Mesendoderm (in vitro differentiated cells): ENCODE measurements around the gene HTN3. TPM values are rescaled to one million over a fixed set of nuclear protein-coding genes. Genes with fewer than 3 reads are reported as not detected.
"Not testable (repeated sequence)": the region's sequence is repeated elsewhere in the genome, so short reads cannot be mapped to it uniquely, and the experiment has no call there.

Experiments
- DNase-seq: peaks from one replicate; pipeline ENCODE4 v3.0.0; 2013
- H2AK5ac ChIP-seq: 2 replicates; pipeline ENCODE4 v1.6.1; 2013; ENCODE audit warnings: low read length, inconsistent platforms
- H2BK120ac ChIP-seq: 2 replicates; pipeline ENCODE4 v1.6.1; 2013; ENCODE audit warnings: low read depth, mild to moderate bottlenecking, low read length, moderate library complexity, mixed read lengths
- H2BK15ac ChIP-seq: replicated peaks from 2 replicates; pipeline ENCODE4 v1.6.1; 2013; ENCODE audit warnings: low read depth, mild to moderate bottlenecking, moderate library complexity
- H2BK5ac ChIP-seq: 2 replicates; pipeline ENCODE4 v1.6.1; 2013; ENCODE audit warnings: low read length, inconsistent platforms
- H3K18ac ChIP-seq: 2 replicates; pipeline ENCODE4 v1.6.1; 2013; ENCODE audit warnings: mild to moderate bottlenecking, low read length, mixed read lengths
- H3K23ac ChIP-seq: one replicate; pipeline ENCODE4 v1.6.1; 2013; ENCODE audit warnings: low read length
- H3K27ac ChIP-seq: 2 replicates; pipeline ENCODE4 v1.5.1; 2013; ENCODE audit warnings: low read depth, mild to moderate bottlenecking, inconsistent platforms, low read length, moderate library complexity
- H3K27me3 ChIP-seq: 2 replicates; pipeline ENCODE4 v1.6.1; 2013; ENCODE audit warnings: low read length, control low read depth, mild to moderate bottlenecking, inconsistent platforms; ENCODE audit not compliant: insufficient read depth, poor library complexity
- H3K36me3 ChIP-seq: 2 replicates; pipeline ENCODE4 v1.6.1; 2013; ENCODE audit warnings: low read length, inconsistent platforms; ENCODE audit not compliant: control insufficient read depth, insufficient read depth
- H3K4ac ChIP-seq: one replicate; pipeline ENCODE4 v1.6.1; 2013; ENCODE audit warnings: low read depth, mild to moderate bottlenecking, low read length, moderate library complexity
- H3K4me1 ChIP-seq: 2 replicates; pipeline ENCODE4 v1.6.1; 2013; ENCODE audit warnings: low read depth, low read length, inconsistent platforms; ENCODE audit not compliant: control insufficient read depth
- H3K4me2 ChIP-seq: 2 replicates; pipeline ENCODE4 v1.6.1; 2013; ENCODE audit warnings: low read length
- H3K4me3 ChIP-seq: 2 replicates; pipeline ENCODE4 v1.5.1; 2013; ENCODE audit warnings: mild to moderate bottlenecking, low read length
- H3K56ac ChIP-seq: one replicate; pipeline ENCODE4 v1.6.1; 2013; ENCODE audit warnings: low read length
- H3K79me1 ChIP-seq: 2 replicates; pipeline ENCODE4 v1.6.1; 2013; ENCODE audit warnings: low read length, inconsistent platforms
- H3K79me2 ChIP-seq: 2 replicates; pipeline ENCODE4 v1.6.1; 2013; ENCODE audit warnings: mild to moderate bottlenecking, low read length; ENCODE audit not compliant: control insufficient read depth, insufficient read depth
- H3K9ac ChIP-seq: 2 replicates; pipeline ENCODE4 v1.6.1; 2013; ENCODE audit warnings: low read length, inconsistent platforms
- H4K5ac ChIP-seq: one replicate; pipeline ENCODE4 v1.6.1; 2013; ENCODE audit warnings: low read length
- H4K8ac ChIP-seq: one replicate; pipeline ENCODE4 v1.6.1; 2013; ENCODE audit warnings: low read depth, mild to moderate bottlenecking, control low read depth, low read length, moderate library complexity
- WGBS: extraction: QIAGEN DNeasy Blood & Tissue Kit; methylation state at CpG from one replicate; pipeline ENCODE4 v1.1.7; 2013; ENCODE audit warnings: low lambda C conversion rate, missing lambda C conversion rate; ENCODE audit not compliant: insufficient coverage; ENCODE audit errors: extremely low coverage; 5-methylcytosine and 5-hydroxymethylcytosine counted together
- polyA plus RNA-seq, 2 experiments: library from polyadenylated mRNA; stranded (reverse); fragments of 200-250 nt; gene quantifications; one replicate each; pipeline ENCODE4 v1.2.3, GENCODE V29; 2013

The HTN3 gene
- not detected for polyA plus RNA-seq (2013, experiment 1 of 2)
- polyA plus RNA-seq (2013, experiment 2 of 2) = not detected

- H2AK5ac ChIP-seq, H3K36me3 ChIP-seq, H3K4ac ChIP-seq, H2BK5ac ChIP-seq, H3K27ac ChIP-seq, H3K23ac ChIP-seq, H2BK15ac ChIP-seq, DNase-seq, H3K4me1 ChIP-seq, H3K56ac ChIP-seq, H3K4me2 ChIP-seq, H3K79me1 ChIP-seq, H3K18ac ChIP-seq, H4K8ac ChIP-seq, H4K5ac ChIP-seq, H3K9ac ChIP-seq, H3K27me3 ChIP-seq, H3K4me3 ChIP-seq, H3K79me2 ChIP-seq, H2BK120ac ChIP-seq: not testable (repeated sequence)
- no CpG with 5 or more reads among the region's 7 CpGs for WGBS
Measured at GRCh38 chr4:70028159-70028558, at the start of gene HTN3. HTN3 (plus strand) TSS chr4:70028459; CDS start chr4:70030741, 2,282 bp downstream.

GRCh38 chr4:69984030-69984443, 44.2 kb upstream of the HTN3 start:
- Histone ChIP-seq H3K56ac (no peak overlapping the region), H2AK5ac (no peak overlapping the region), H3K18ac (no peak overlapping the region), H3K4me1 (no peaks in the 10 kb centered on the region), H3K4ac (no peak overlapping the region), H3K23ac (no peak overlapping the region), H3K79me1 (no peaks in the 10 kb centered on the region), H3K27me3 (no peaks in the 10 kb centered on the region), H4K5ac (no peak overlapping the region), H3K36me3 (no peaks in the 10 kb centered on the region), H2BK5ac (no peak overlapping the region), H3K27ac (no peak overlapping the region), H3K4me3 (no peak overlapping the region), H3K79me2 (no peaks in the 10 kb centered on the region), H3K4me2 (no peak overlapping the region), H4K8ac (no peak overlapping the region), H2BK15ac (no peak overlapping the region), H2BK120ac (no peak overlapping the region), H3K9ac (no peak overlapping the region)
- WGBS = no CpG with 5 or more reads among the region's 2 CpGs
- no peak for DNase-seq

GRCh38 chr4:69986663-69987062, 41.6 kb upstream of the HTN3 start:
- Histone ChIP-seq H3K36me3 (no peaks in the 10 kb centered on the region), H2BK5ac (no peak overlapping the region), H3K79me1 (no peaks in the 10 kb centered on the region), H2BK120ac (no peak overlapping the region), H3K4me1 (no peaks in the 10 kb centered on the region), H3K9ac (no peak overlapping the region), H3K56ac (no peak overlapping the region), H3K27ac (no peak overlapping the region), H3K4me3 (no peak overlapping the region), H3K4me2 (no peak overlapping the region), H3K79me2 (no peaks in the 10 kb centered on the region), H4K5ac (no peak overlapping the region), H3K4ac (no peak overlapping the region), H2AK5ac (no peak overlapping the region), H2BK15ac (no peak overlapping the region), H4K8ac (no peak overlapping the region), H3K23ac (no peak overlapping the region), H3K27me3 (no peaks in the 10 kb centered on the region), H3K18ac (no peak overlapping the region)
- no peak for DNase-seq
- no CpG with 5 or more reads among the region's 1 CpG for WGBS

- Histone ChIP-seq H2BK15ac (no peak overlapping the region), H3K27ac (no peak overlapping the region), H2BK5ac (no peak overlapping the region), H4K5ac (no peak overlapping the region), H3K27me3 (no peaks in the 10 kb centered on the region), H3K18ac (no peak overlapping the region), H3K23ac (no peak overlapping the region), H3K4ac (no peak overlapping the region), H3K56ac (no peak overlapping the region), H3K4me1 (no peaks in the 10 kb centered on the region), H3K9ac (no peak overlapping the region), H3K36me3 (no peaks in the 10 kb centered on the region), H3K79me2 (no peaks in the 10 kb centered on the region), H4K8ac (no peak overlapping the region), H2BK120ac (no peak overlapping the region), H3K79me1 (no peaks in the 10 kb centered on the region), H2AK5ac (no peak overlapping the region), H3K4me2 (no peak overlapping the region), H3K4me3 (no peak overlapping the region)
- peak; percentile 41 for DNase-seq
- WGBS = no CpG with 5 or more reads among the region's 4 CpGs
Measured at GRCh38 chr4:69991016-69991415, 37.2 kb upstream of the HTN3 start.

- no CpG with 5 or more reads among the region's 5 CpGs for WGBS
- no peaks in the 10 kb centered on the region for H3K36me3 ChIP-seq
Measured at GRCh38 chr4:69994782-69995181, 33.5 kb upstream of the HTN3 start.

GRCh38 chr4:69995526-69996016, 32.7 kb upstream of the HTN3 start, which contains the start of gene STATH:
STATH (plus strand) TSS chr4:69995966; CDS start chr4:69998438, 2,472 bp downstream.
- Histone ChIP-seq H2BK5ac (no peak within 1 kb of the TSS), H4K5ac (no peak within 1 kb of the TSS), H3K9ac (no peak within 1 kb of the TSS), H4K8ac (no peak within 1 kb of the TSS), H3K23ac (no peak within 1 kb of the TSS), H3K4me2 (no peak within 1 kb of the TSS), H3K4me1 (no peaks in the 10 kb centered on the region), H3K27me3 (no peaks in the 10 kb centered on the region), H3K56ac (no peak within 1 kb of the TSS), H3K79me1 (no peaks in the 10 kb centered on the region), H3K27ac (no peak within 1 kb of the TSS), H3K4me3 (no peak within 1 kb of the TSS), H2BK15ac (no peak within 1 kb of the TSS), H2BK120ac (no peak within 1 kb of the TSS), H3K18ac (no peak within 1 kb of the TSS), H3K36me3 (no peaks in the 10 kb centered on the region), H2AK5ac (no peak within 1 kb of the TSS), H3K4ac (no peak within 1 kb of the TSS), H3K79me2 (no peaks in the 10 kb centered on the region)
- WGBS = no CpG with 5 or more reads among the region's 3 CpGs
- DNase-seq = no peak

More at GRCh38 chr4:69994782-69995181, 33.5 kb upstream of the HTN3 start:
- H3K4me1 ChIP-seq = no peaks in the 10 kb centered on the region
- no peak overlapping the region for H3K56ac ChIP-seq
- H3K27ac ChIP-seq = no peak overlapping the region
- H4K8ac ChIP-seq = no peak overlapping the region
- H2AK5ac ChIP-seq = no peak overlapping the region
- H4K5ac ChIP-seq = no peak overlapping the region
- H3K4me3 ChIP-seq = no peak overlapping the region
- DNase-seq = no peak
- no peak overlapping the region for H3K23ac ChIP-seq
- H2BK120ac ChIP-seq = no peak overlapping the region
- H3K9ac ChIP-seq = no peak overlapping the region
- H3K27me3 ChIP-seq = no peaks in the 10 kb centered on the region
- H3K18ac ChIP-seq = no peak overlapping the region
- H3K79me2 ChIP-seq = no peaks in the 10 kb centered on the region
- H2BK5ac ChIP-seq = no peak overlapping the region
- no peak overlapping the region for H3K4me2 ChIP-seq
- no peaks in the 10 kb centered on the region for H3K79me1 ChIP-seq
- no peak overlapping the region for H3K4ac ChIP-seq
- H2BK15ac ChIP-seq = no peak overlapping the region
